BLaER1 (cell line): ENCODE results near the gene SLC17A3.

Experiments
- H3K27ac ChIP-seq: shearing (Covaris generic); formaldehyde crosslinking; 2 replicates; pipeline ENCODE4 v1.8.1; 2022
- H3K27me3 ChIP-seq: shearing (Covaris generic); formaldehyde crosslinking; 2 replicates; pipeline ENCODE4 v1.8.1; 2022
- H3K36me3 ChIP-seq: shearing (Covaris generic); formaldehyde crosslinking; 2 replicates; pipeline ENCODE4 v1.8.1; 2022
- H3K4me1 ChIP-seq: shearing (Covaris generic); formaldehyde crosslinking; 2 replicates; pipeline ENCODE4 v1.8.1; 2022
- H3K4me2 ChIP-seq: shearing (Covaris generic); formaldehyde crosslinking; 2 replicates; pipeline ENCODE4 v1.8.1; 2022
- H3K4me3 ChIP-seq: shearing (Covaris generic); formaldehyde crosslinking; 2 replicates; pipeline ENCODE4 v1.8.1; 2022
- H3K9ac ChIP-seq: shearing (Covaris generic); formaldehyde crosslinking; 2 replicates; pipeline ENCODE4 v1.8.1; 2022
- H3K9me3 ChIP-seq: shearing (Covaris generic); formaldehyde crosslinking; 2 replicates; pipeline ENCODE4 v1.8.1; 2022
- H4K20me1 ChIP-seq: shearing (Covaris generic); formaldehyde crosslinking; 2 replicates; pipeline ENCODE4 v1.8.1; 2022
- Cebpa-rat ChIP-seq: shearing (Covaris generic); IDR thresholded peaks from 2 replicates; pipeline ENCODE4 v1.8.1; 2022

The SLC17A3 gene

GRCh38 chr6:25875926-25876602, 2.0 kb upstream of the SLC17A3 start:
- Histone ChIP-seq H3K36me3 (no peaks in the 10 kb centered on the region), H3K4me1 (no peaks in the 10 kb centered on the region), H3K27me3 (no peaks in the 10 kb centered on the region), H3K9ac (no peak overlapping the region), H3K4me2 (no peak overlapping the region), H3K4me3 (no peak overlapping the region), H4K20me1 (no peaks in the 10 kb centered on the region), H3K9me3 (no peaks in the 10 kb centered on the region), H3K27ac (no peak overlapping the region)
- TF ChIP-seq Cebpa-rat = no peak

GRCh38 chr6:25875563-25875905, 1.5 kb upstream of the SLC17A3 start:
- no peak for TF ChIP-seq Cebpa-rat
- H3K9ac ChIP-seq = no peak overlapping the region
- H4K20me1 ChIP-seq = no peaks in the 10 kb centered on the region
- no peaks in the 10 kb centered on the region for H3K9me3 ChIP-seq
- no peak overlapping the region for H3K4me3 ChIP-seq
- H3K36me3 ChIP-seq = no peaks in the 10 kb centered on the region
- H3K4me2 ChIP-seq = no peak overlapping the region
- H3K27me3 ChIP-seq = no peaks in the 10 kb centered on the region
- H3K27ac ChIP-seq = no peak overlapping the region
- no peaks in the 10 kb centered on the region for H3K4me1 ChIP-seq

- H3K27me3 ChIP-seq = no peaks in the 10 kb centered on the region
- no peaks in the 10 kb centered on the region for H3K36me3 ChIP-seq
- TF ChIP-seq Cebpa-rat = no peak
- H3K4me1 ChIP-seq = no peaks in the 10 kb centered on the region
- no peaks in the 10 kb centered on the region for H3K9me3 ChIP-seq
- H3K4me3 ChIP-seq = no peak overlapping the region
- H3K9ac ChIP-seq = no peak overlapping the region
- no peak overlapping the region for H3K27ac ChIP-seq
- H3K4me2 ChIP-seq = no peak overlapping the region
- no peaks in the 10 kb centered on the region for H4K20me1 ChIP-seq
Measured at GRCh38 chr6:25874822-25875562, 949 bp upstream of the SLC17A3 start.

GRCh38 chr6:25872814-25873213, 1.2 kb downstream of the SLC17A3 start:
- no peaks in the 10 kb centered on the region for H3K36me3 ChIP-seq
- no peak overlapping the region for H3K4me2 ChIP-seq
- no peak overlapping the region for H3K27ac ChIP-seq
- no peaks in the 10 kb centered on the region for H3K27me3 ChIP-seq
- H3K4me3 ChIP-seq = no peak overlapping the region
- no peak overlapping the region for H3K9ac ChIP-seq
- no peaks in the 10 kb centered on the region for H3K4me1 ChIP-seq
- no peaks in the 10 kb centered on the region for H3K9me3 ChIP-seq
- TF ChIP-seq Cebpa-rat = no peak
- no peaks in the 10 kb centered on the region for H4K20me1 ChIP-seq

GRCh38 chr6:25869840-25870239, 4.2 kb downstream of the SLC17A3 start:
- no peak overlapping the region for H3K9ac ChIP-seq
- no peaks in the 10 kb centered on the region for H3K9me3 ChIP-seq
- H3K27me3 ChIP-seq = no peaks in the 10 kb centered on the region
- no peak overlapping the region for H3K27ac ChIP-seq
- no peak overlapping the region for H3K4me3 ChIP-seq
- no peaks in the 10 kb centered on the region for H4K20me1 ChIP-seq
- peaks cover 7% of the 10 kb centered on the region; the same call in 1 of the 2 replicates for H3K4me1 ChIP-seq
- no peaks in the 10 kb centered on the region for H3K36me3 ChIP-seq
- no peak for TF ChIP-seq Cebpa-rat
- no peak overlapping the region for H3K4me2 ChIP-seq

GRCh38 chr6:25868436-25869183, 5.4 kb downstream of the SLC17A3 start:
- Histone ChIP-seq H3K4me2 (no peak overlapping the region), H3K9ac (no peak overlapping the region), H3K27ac (no peak overlapping the region), H3K9me3 (no peaks in the 10 kb centered on the region), H3K36me3 (no peaks in the 10 kb centered on the region), H3K27me3 (no peaks in the 10 kb centered on the region), H4K20me1 (no peaks in the 10 kb centered on the region), H3K4me1 (peaks cover 7% of the 10 kb centered on the region; the same call in 1 of the 2 replicates), H3K4me3 (no peak overlapping the region)
- TF ChIP-seq Cebpa-rat = no peak

- Histone ChIP-seq H3K36me3 (no peaks in the 10 kb centered on the region), H3K27ac (no peak overlapping the region), H3K27me3 (no peaks in the 10 kb centered on the region), H3K4me1 (peaks cover 7% of the 10 kb centered on the region; the same call in 1 of the 2 replicates), H3K9ac (no peak overlapping the region), H3K4me3 (no peak overlapping the region), H3K9me3 (no peaks in the 10 kb centered on the region), H3K4me2 (peak overlapping the region; percentile 2; the same call in 1 of the 2 replicates), H4K20me1 (no peaks in the 10 kb centered on the region)
- no peak for TF ChIP-seq Cebpa-rat
Measured at GRCh38 chr6:25866011-25866410, 8.0 kb downstream of the SLC17A3 start.

- no peaks in the 10 kb centered on the region for H3K9me3 ChIP-seq
- peaks cover 7% of the 10 kb centered on the region; the same call in 1 of the 2 replicates for H3K4me1 ChIP-seq
- no peak overlapping the region for H3K27ac ChIP-seq
- H3K27me3 ChIP-seq = no peaks in the 10 kb centered on the region
- H3K4me3 ChIP-seq = no peak overlapping the region
- H3K4me2 ChIP-seq = no peak overlapping the region
- no peaks in the 10 kb centered on the region for H4K20me1 ChIP-seq
- no peaks in the 10 kb centered on the region for H3K36me3 ChIP-seq
- H3K9ac ChIP-seq = no peak overlapping the region
- TF ChIP-seq Cebpa-rat = no peak
Measured at GRCh38 chr6:25863360-25863759, 10.7 kb downstream of the SLC17A3 start.

- no peak for TF ChIP-seq Cebpa-rat
- H3K27me3 ChIP-seq = no peaks in the 10 kb centered on the region
Measured at GRCh38 chr6:25862199-25862598, 11.8 kb downstream of the SLC17A3 start.

GRCh38 chr6:25852756-25853155, 21.3 kb downstream of the SLC17A3 start:
- Histone ChIP-seq H3K36me3 (no peaks in the 10 kb centered on the region), H3K27me3 (no peaks in the 10 kb centered on the region), H3K27ac (no peak overlapping the region), H3K9me3 (no peaks in the 10 kb centered on the region), H4K20me1 (no peaks in the 10 kb centered on the region), H3K4me1 (no peaks in the 10 kb centered on the region), H3K4me2 (no peak overlapping the region), H3K9ac (no peak overlapping the region), H3K4me3 (no peak overlapping the region)
- TF ChIP-seq Cebpa-rat = no peak

More at GRCh38 chr6:25862199-25862598, 11.8 kb downstream of the SLC17A3 start:
- H3K4me3 ChIP-seq = no peak overlapping the region
- H3K4me2 ChIP-seq = no peak overlapping the region
- H3K9ac ChIP-seq = no peak overlapping the region
- no peaks in the 10 kb centered on the region for H3K9me3 ChIP-seq
- H3K4me1 ChIP-seq = peaks cover 7% of the 10 kb centered on the region; the same call in 1 of the 2 replicates
- no peaks in the 10 kb centered on the region for H4K20me1 ChIP-seq
- no peak overlapping the region for H3K27ac ChIP-seq
- no peaks in the 10 kb centered on the region for H3K36me3 ChIP-seq
